ENCODE measurements around the gene HIPK2.

- TF ChIP-seq CTCF (IDR thresholded peaks at IDR 0.05; ENCODE audit: borderline replicate concordance, extremely low read depth, low read length, poor library complexity, severe bottlenecking), result no peak
- TF ChIP-seq EZH2 (IDR thresholded peaks at IDR 0.05; ENCODE audit: borderline replicate concordance, low read depth, low read length, severe bottlenecking), result no peak
Measured at GRCh38 chr7:139650429-139651100, 127.2 kb downstream of the HIPK2 start.

Data from DND-41 (cell line).